C4-2B (cell line): ENCODE measurements around the gene GRIP1.

Experiments
- ZFX ChIP-seq: fragments of 450-650 bp; IDR thresholded peaks from 2 replicates; pipeline ENCODE4 v1.6.1; 2017
- TF ChIP-seq, protein P1 (sequence below): fragments of 450-650 bp; conservative IDR thresholded peaks from 2 replicates; pipeline ENCODE4 v1.5.1; 2017; ENCODE audit warnings: mild to moderate bottlenecking

DNA sequence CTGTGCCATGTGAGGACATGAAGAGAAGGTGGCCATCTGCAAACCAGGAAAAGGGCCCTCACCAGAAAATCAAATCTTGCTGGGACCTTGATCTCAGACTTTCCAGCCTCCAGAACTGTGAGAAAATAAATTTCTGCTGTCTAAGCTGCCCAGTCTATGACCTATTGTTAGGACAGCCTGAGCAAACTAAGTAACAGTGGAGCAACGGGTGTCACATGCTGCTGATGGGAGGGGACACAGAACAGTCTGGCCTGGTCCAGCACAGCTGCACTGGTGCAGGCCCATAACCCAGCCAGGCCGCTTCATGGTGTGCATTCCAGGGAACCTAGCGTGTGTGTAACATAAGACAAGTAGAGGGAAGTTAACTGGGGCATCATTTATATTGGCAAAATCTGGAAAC, 42.1 kb downstream of the GRIP1 start:
- TF ChIP-seq, protein P1, sequence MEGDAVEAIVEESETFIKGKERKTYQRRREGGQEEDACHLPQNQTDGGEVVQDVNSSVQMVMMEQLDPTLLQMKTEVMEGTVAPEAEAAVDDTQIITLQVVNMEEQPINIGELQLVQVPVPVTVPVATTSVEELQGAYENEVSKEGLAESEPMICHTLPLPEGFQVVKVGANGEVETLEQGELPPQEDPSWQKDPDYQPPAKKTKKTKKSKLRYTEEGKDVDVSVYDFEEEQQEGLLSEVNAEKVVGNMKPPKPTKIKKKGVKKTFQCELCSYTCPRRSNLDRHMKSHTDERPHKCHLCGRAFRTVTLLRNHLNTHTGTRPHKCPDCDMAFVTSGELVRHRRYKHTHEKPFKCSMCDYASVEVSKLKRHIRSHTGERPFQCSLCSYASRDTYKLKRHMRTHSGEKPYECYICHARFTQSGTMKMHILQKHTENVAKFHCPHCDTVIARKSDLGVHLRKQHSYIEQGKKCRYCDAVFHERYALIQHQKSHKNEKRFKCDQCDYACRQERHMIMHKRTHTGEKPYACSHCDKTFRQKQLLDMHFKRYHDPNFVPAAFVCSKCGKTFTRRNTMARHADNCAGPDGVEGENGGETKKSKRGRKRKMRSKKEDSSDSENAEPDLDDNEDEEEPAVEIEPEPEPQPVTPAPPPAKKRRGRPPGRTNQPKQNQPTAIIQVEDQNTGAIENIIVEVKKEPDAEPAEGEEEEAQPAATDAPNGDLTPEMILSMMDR: no peak
- TF ChIP-seq ZFX: no peak
